Mesothelial cell of epicardium (in vitro differentiated cells): ENCODE results near the gene SYTL1. TPM values are rescaled to one million over a fixed set of nuclear protein-coding genes. Genes with fewer than 3 reads are reported as not detected.
A peak's percentile ranks its signal among the peaks of the same experiment; 100 is the strongest.

Experiments
- DNase-seq, 2 experiments: peaks; one replicate each; pipeline ENCODE4 v3.0.0; 2021; ENCODE audit warnings: low spot score in 2 of 2; ENCODE audit not compliant: unreplicated experiment in 2 of 2
- H3K27ac Mint-ChIP-seq: 2 replicates; pipeline ENCODE4 v1.8.0; 2021; ENCODE audit warnings: mixed read lengths
- H3K27me3 Mint-ChIP-seq: 2 replicates; pipeline ENCODE4 v1.8.0; 2021; ENCODE audit warnings: low read depth, mixed read lengths
- H3K36me3 Mint-ChIP-seq: 2 replicates; pipeline ENCODE4 v1.8.0; 2021; ENCODE audit warnings: mixed read lengths
- H3K4me1 Mint-ChIP-seq: 2 replicates; pipeline ENCODE4 v1.8.0; 2021; ENCODE audit warnings: mixed read lengths
- H3K4me3 Mint-ChIP-seq: 2 replicates; pipeline ENCODE4 v1.8.0; 2021; ENCODE audit warnings: mild to moderate bottlenecking, moderate library complexity, mixed read lengths
- H3K9me3 Mint-ChIP-seq: 2 replicates; pipeline ENCODE4 v1.8.0; 2021; ENCODE audit warnings: mixed read lengths
- CTCF ChIP-seq: fragments of 200-600 bp; sonication (generic); IDR thresholded peaks from one replicate; pipeline ENCODE4 v1.5.0; 2021; ENCODE audit warnings: antibody characterized with exemption; ENCODE audit not compliant: unreplicated experiment
- total RNA-seq: library from RNA; stranded (reverse); gene quantifications from 3 replicates; pipeline ENCODE4 v1.2.1, GENCODE V29; 2021

Gene SYTL1
- total RNA-seq, 1 donor from 2014 or later, result 42.8 TPM

DNA sequence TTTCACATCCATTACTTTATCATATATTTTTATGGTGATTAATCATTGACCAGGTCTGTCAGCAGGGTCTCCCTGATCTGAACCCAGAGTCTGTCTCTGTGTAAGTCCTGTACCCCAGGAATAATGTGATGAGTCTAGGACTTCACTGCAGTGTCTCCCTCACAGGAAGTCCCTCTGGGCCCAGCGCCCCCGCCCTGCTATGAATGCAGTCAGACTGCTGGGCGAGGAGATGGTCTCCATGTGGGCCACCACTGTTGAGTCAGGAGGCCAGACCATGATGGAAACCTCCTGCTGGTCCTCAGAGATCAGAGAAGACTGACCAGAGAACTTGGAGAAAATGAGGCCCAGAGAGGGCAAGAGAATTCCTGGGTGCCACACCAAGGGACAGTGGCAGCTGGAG is 10.4 kb upstream of the SYTL1 start:
- H3K36me3 Mint-ChIP-seq, result peaks cover 12% of the 10 kb centered on the region
- H3K27ac Mint-ChIP-seq, result no peak overlapping the region

DNA sequence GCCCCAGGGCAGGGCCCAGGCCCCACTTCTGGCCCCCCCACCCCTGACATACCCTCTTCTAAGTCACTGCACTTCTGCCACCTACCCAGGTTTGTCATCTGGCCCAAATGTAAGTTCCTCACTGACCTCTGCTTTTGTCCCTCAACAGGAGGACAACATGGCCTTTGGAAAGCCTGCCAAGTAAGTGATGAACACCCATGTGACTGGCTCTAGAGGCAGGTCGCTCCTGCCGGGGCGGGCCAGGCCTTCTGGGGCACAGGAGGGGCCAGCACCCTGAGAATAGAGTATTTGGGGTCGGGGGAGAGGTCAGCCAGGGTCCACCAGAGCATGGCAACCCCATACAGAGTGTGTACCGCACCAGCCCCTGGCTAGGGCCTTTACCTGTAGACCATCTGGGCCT is 9.9 kb upstream of the SYTL1 start:
- H3K4me1 Mint-ChIP-seq, result no peaks in the 10 kb centered on the region
- DNase-seq, result no peak
- no peaks in the 10 kb centered on the region for H3K9me3 Mint-ChIP-seq
- no peak overlapping the region for H3K27ac Mint-ChIP-seq
- H3K36me3 Mint-ChIP-seq, result peaks cover 17% of the 10 kb centered on the region
- H3K27me3 Mint-ChIP-seq, result no peaks in the 10 kb centered on the region
- no peak for TF ChIP-seq CTCF
- H3K4me3 Mint-ChIP-seq, result no peak overlapping the region

More for the DNA sequence above, 10.4 kb upstream of the SYTL1 start:
- Mint-ChIP-seq H3K4me3 (no peak overlapping the region), H3K9me3 (no peaks in the 10 kb centered on the region), H3K27me3 (no peaks in the 10 kb centered on the region), H3K4me1 (no peaks in the 10 kb centered on the region)
- no peak for TF ChIP-seq CTCF
- DNase-seq, result no peak

DNA sequence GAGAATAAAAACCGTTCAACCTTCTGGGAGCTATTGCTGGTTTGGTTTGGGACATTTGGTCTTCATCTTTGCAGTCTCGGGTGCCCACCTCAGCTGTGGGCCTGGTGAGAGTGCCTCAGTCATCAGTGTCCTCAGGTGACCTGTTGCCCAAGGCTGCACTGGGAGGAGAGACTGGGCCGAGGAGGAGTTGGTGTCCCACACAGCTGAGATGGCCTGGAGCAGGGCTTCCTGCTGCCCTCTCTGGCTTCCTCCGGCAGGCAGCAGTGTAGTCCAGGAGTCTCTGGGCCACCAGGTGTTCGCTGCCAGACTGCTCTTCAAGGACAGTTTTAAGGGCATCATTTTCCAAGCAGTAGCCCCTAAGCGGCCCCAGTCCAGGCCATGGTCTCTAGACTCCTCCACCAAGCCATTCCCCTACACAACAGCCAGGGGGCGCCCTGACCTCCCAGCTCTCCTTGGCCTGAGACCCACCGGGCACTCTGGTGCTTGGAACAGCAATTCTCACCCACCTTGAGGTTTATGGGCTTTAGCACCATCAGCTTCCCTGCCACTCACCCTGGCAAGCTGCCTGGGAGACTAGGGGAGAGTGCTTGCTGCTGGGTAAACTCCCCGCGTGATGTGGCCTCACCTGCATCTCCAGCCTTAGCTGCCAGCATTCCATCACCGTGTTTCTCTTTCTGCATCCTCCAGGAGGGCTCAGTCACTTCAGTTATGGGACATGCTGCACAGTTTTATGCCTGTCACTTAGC is 9.1 kb upstream of the SYTL1 start:
- Mint-ChIP-seq H3K27me3 (no peaks in the 10 kb centered on the region), H3K27ac (no peak overlapping the region), H3K4me3 (no peak overlapping the region), H3K36me3 (peaks cover 18% of the 10 kb centered on the region), H3K4me1 (no peaks in the 10 kb centered on the region), H3K9me3 (no peaks in the 10 kb centered on the region)
- TF ChIP-seq CTCF, result peak; percentile 82
- DNase-seq, result peak in 1 of 2 experiments; percentile 71

DNA sequence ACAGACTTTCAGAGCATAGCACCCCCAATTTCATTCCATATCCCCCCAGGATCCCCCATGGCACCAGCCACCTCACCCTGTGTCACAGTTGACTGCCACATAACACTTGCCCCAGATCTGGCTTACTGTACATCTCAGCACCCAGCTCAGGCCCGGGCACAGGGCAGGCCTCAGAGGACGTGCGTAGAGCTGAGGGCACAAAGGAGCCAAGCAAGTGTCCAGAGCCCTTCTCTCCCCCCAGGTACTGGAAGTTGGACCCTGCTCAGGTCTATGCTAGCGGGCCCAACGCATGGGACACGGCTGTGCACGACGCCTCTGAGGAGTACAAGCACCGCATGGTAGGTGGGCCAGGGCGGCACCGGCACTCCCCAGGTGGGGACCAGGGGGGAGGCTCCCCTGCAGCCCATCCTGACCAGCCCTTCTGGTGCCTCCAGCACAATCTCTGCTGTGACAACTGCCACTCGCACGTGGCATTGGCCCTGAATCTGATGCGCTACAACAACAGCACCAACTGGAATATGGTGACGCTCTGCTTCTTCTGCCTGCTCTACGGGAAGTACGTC is 8.0 kb upstream of the SYTL1 start:
- H3K27ac Mint-ChIP-seq, result no peak overlapping the region
- DNase-seq, result no peak
- no peaks in the 10 kb centered on the region for H3K4me1 Mint-ChIP-seq
- no peaks in the 10 kb centered on the region for H3K27me3 Mint-ChIP-seq
- peaks cover 18% of the 10 kb centered on the region for H3K36me3 Mint-ChIP-seq
- no peak overlapping the region for H3K4me3 Mint-ChIP-seq
- no peak for TF ChIP-seq CTCF
- H3K9me3 Mint-ChIP-seq, result no peaks in the 10 kb centered on the region

DNA sequence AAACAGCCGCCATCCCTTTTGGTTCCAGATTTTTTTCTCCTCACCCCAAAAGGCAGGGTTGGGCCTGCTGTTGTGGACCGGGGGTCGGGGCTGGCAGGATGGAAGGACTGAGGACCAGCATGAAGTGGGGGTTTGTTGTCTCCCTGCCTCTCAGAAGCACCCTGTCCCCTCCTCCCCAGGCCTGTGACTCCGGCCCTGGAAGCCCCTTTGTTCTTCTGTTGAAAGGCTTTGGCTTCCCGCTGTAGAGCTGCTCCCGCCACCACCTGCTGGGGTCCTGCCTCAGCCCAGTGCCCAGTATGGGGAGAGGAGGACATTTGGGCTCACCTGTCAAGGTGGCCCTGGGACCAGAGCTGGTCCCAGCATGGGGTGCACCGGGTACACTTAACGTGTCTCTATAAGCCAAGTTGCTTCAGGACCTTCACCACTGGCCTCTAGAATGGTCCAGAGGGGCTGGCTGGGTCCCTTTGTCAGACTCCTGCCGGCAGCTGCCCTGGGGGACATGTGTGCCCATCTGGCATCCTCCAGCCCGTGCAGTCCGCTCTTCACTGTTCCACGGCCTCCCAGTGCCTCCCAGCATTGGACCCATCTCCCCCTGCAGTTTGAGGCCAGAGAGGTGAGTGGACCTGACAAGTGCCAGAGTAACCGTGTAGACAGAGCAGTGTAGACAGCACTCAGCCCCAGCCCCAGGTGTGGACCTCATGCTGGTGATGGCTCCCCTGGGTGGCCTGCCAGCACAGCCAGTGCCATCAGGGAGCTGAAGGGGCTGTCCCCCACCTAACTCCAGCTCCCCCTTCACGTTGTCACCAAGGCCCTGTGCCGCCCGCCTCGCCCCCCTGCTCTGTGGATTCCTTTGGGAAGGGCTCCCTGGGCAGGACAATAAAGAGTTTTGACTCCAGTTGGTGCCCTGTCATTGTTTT is 6.1 kb upstream of the SYTL1 start:
- no peak for DNase-seq
- H3K27me3 Mint-ChIP-seq, result no peaks in the 10 kb centered on the region
- H3K4me1 Mint-ChIP-seq, result no peaks in the 10 kb centered on the region
- peaks cover 16% of the 10 kb centered on the region for H3K36me3 Mint-ChIP-seq
- H3K27ac Mint-ChIP-seq, result no peak overlapping the region
- TF ChIP-seq CTCF, result no peak
- H3K9me3 Mint-ChIP-seq, result no peaks in the 10 kb centered on the region
- no peak overlapping the region for H3K4me3 Mint-ChIP-seq
